OCI-LY1 (cell line): Measurements from ENCODE around the gene OSTM1.

Source experiments
- EZH2 ChIP-seq: fragments of 200-600 bp; sonication (generic), shearing (Covaris generic); IDR thresholded peaks from 2 replicates; pipeline ENCODE4 v1.8.0; 2017; ENCODE audit warnings: borderline replicate concordance, mixed run types, mild to moderate bottlenecking, antibody characterized with exemption, low read length, moderate library complexity, mixed read lengths
- TF ChIP-seq, protein P1 (sequence below): fragments of 200-600 bp; sonication (generic), shearing (Covaris generic); IDR thresholded peaks from 2 replicates; pipeline ENCODE4 v1.5.1; 2017; ENCODE audit warnings: mild to moderate bottlenecking, antibody characterized with exemption, low read length, moderate library complexity, mixed read lengths

DNA sequence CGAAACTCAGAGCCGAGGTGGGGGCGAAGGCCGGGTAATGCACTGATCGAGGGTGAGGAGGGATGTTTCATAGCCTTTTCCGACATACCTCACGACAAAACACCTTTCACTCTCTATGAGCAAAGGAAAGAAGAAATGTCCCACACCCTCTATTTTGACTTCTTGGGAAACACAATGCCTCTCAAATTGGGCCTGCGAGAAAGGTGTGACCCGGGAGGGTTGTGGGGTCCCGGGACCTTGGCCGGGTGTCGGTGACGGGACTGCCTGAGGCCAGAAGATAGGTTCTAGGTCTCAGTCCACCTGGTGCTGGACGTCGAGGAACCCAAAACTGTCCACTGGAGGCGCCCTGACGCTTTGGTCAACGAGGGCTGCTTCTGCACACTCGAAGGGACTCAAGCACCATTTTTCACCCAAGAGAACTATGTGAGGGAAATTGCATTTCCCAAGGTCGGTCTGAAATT is 41.1 kb upstream of the OSTM1 start:
- TF ChIP-seq, protein P1, sequence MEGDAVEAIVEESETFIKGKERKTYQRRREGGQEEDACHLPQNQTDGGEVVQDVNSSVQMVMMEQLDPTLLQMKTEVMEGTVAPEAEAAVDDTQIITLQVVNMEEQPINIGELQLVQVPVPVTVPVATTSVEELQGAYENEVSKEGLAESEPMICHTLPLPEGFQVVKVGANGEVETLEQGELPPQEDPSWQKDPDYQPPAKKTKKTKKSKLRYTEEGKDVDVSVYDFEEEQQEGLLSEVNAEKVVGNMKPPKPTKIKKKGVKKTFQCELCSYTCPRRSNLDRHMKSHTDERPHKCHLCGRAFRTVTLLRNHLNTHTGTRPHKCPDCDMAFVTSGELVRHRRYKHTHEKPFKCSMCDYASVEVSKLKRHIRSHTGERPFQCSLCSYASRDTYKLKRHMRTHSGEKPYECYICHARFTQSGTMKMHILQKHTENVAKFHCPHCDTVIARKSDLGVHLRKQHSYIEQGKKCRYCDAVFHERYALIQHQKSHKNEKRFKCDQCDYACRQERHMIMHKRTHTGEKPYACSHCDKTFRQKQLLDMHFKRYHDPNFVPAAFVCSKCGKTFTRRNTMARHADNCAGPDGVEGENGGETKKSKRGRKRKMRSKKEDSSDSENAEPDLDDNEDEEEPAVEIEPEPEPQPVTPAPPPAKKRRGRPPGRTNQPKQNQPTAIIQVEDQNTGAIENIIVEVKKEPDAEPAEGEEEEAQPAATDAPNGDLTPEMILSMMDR, result peak; percentile 26; the same call in 1 of the 2 replicates
- TF ChIP-seq EZH2, result no peak
